MM.1S (cell line): Measurements from ENCODE around the gene RGS16.

Experiments
- CTCF ChIP-seq: fragments of 300-600 bp; sonication (generic); IDR thresholded peaks from 2 replicates; pipeline ENCODE4 v1.5.1; 2016; ENCODE audit warnings: antibody characterized with exemption, low read length, mixed read lengths
- EZH2 ChIP-seq: fragments of 300-600 bp; sonication (generic); optimal IDR thresholded peaks from 2 replicates; pipeline ENCODE3; 2017; ENCODE audit warnings: low read depth, mild to moderate bottlenecking, antibody characterized with exemption, low read length, mixed read lengths
- EZH2phosphoT487 ChIP-seq: fragments of 300-600 bp; sonication (generic); IDR thresholded peaks from 2 replicates; pipeline ENCODE4 v1.6.1; 2018; ENCODE audit warnings: antibody characterized with exemption, low read length

- TF ChIP-seq EZH2 (no peak), CTCF (no peak), EZH2phosphoT487 (no peak)
These were observed 51.7 kb downstream of the RGS16 start for GRCh38 chr1:182552527-182552926.
